NCI-H2227 (cell line): Measurements from ENCODE around the gene NCOR1.
"Not testable (repeated sequence)": the region's sequence is repeated elsewhere in the genome, so short reads cannot be mapped to it uniquely, and the experiment has no call there.

Experiments used
- DNase-seq: peaks from one replicate; lab custom pipeline; 2025; ENCODE audit not compliant: unreplicated experiment; lab: John Stamatoyannopoulos, UW

The NCOR1 gene

GRCh38 chr17:16215273-16215964 lies at the start of gene NCOR1:
TSS of gene NCOR1 (minus strand) at chr17:16215534. CDS start at chr17:16194569, 20,965 bp downstream.
- peak; percentile 92 for DNase-seq

DNA sequence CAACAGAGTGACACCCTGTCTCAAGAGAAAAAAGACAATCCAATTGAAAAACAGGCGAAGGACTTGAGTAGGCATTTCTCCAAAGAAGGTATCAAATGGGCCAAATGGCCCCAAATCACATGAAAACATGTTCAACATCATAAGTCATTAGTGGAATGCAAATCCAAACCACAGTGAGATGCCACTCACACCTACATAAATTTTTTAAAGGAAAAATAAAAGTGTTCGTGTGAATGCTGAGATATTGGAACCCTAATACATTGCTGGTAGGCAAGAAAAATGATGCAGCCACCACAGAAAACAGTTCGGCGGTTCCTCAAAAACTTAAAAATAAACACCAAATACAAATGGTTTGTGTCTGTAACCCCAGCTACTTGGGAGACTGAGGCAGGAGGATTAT lies 46.9 kb upstream of the NCOR1 start:
- no peak for DNase-seq

GRCh38 chr17:16261049-16261448 lies 45.7 kb upstream of the NCOR1 start:
- DNase-seq, result no peak

DNA sequence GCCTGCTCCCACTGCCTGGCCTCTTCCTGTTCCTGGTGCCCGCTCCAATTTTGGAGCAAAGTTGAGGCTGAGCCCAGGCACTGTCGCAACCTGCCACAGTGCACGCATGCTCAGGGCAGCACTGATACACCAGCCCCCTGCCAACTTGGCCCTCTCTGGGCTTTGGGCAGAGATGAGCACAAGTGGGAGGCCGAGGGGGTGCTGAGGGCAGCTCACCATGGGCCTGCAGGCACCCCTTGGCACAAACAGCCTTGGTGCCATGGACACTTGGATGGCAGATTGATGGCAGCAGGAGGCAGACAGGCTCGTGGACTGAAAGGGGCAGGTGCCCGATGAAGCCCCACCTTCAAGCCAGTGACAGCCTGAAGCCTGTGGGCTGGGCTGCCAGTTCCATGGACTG lies 44.6 kb upstream of the NCOR1 start:
- DNase-seq, result no peak

DNA sequence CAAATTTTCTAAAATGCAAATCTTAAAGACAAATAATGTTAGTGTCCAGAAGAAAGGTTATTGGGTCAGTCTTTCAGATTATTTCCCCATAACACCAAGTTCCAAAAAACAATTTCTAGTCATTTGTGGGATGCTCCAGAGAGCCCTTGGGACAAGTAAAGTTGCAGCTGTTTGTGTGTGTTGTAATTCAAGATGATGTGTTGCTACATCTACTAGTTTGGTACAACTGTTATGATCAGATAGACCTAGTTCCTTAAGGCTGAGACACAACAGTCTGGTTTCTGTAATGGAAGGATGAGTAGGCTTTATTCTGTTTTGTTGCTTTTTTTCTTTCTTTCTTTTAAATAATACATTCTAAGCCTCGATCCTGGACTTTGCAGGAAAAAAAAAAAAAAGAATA lies 43.6 kb upstream of the NCOR1 start:
- DNase-seq, result no peak

DNA sequence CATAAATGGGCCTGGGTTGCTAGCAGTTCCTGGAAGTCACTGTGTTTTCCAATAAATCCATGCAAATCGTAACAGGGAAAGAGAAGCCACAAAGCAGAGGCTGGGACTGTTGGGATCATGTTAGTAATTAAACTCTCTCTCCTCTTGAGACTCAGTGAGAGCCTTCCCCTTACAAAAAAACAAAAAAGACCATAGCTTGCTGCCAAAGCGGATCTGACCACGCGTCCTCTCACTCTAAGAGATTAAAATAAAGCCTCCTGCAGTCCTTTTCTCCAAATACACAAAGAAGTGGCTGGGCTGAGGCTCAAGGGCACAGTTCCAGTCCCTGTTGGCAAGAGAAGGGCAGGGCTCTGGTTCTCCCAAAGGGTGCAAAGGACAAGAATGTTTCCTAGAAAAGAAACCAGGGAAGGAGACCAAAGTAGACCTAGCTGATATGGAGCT lies 40.2 kb upstream of the NCOR1 start:
- DNase-seq, result no peak

DNA sequence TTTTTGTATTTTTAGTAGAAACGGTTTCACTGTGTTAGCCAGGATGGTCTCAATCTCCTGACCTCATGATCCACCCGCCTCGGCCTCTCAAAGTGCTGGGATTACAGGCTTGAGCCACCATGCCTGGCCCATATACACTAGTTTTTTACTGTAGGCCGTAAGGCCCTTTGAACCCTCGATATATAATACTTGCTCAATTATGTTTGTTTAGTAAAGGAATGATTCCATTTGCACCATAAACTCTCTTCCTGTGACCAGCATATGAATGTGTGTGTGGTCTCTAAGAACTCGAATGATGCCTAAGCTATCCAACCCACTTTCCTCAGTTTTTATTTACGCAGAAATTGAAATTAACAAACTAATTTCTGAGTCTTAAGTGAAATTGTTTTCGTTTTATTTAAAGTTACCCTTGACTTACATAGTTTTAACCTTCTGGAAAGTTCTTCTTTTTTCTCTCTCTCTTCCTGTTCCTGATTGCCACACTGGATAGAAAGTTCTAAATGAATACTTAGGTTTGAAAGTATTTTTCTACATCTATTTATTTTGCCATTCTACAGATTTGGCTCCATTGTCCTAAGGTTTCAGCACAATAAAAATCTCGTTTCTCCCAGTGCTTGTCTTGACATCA lies 39.6 kb upstream of the NCOR1 start:
- DNase-seq, result no peak

- DNase-seq, result no peak
Observed at GRCh38 chr17:16251556-16251955, 36.2 kb upstream of the NCOR1 start.

DNA sequence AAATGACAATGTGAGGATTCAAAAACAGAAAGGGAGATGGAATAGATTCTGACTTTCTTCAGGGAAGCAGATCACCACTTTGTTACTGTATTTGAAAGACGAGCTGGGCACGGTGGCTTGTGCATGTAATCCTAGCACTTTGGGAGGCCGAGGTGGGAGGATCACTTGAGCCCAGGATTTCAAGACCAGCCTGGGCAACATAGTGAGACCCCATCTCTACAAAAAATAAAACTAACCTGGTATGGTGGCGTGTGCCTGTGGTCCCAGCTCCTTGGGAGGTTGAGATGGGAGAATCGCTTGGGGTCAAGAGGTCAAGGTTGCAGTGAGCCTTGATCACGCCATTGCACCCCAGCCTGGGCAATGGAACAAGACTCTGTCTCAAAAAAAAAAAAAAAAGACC lies 35.7 kb upstream of the NCOR1 start:
- no peak for DNase-seq

- DNase-seq, result no peak
Observed at GRCh38 chr17:16250635-16251034, 35.3 kb upstream of the NCOR1 start.

- DNase-seq, result no peak
Observed at GRCh38 chr17:16247586-16247984, 32.3 kb upstream of the NCOR1 start.

- DNase-seq, result no peak
Observed at GRCh38 chr17:16243801-16244567, 28.6 kb upstream of the NCOR1 start.

- DNase-seq, result no peak
Observed at GRCh38 chr17:16243385-16243784, 28.1 kb upstream of the NCOR1 start.

DNA sequence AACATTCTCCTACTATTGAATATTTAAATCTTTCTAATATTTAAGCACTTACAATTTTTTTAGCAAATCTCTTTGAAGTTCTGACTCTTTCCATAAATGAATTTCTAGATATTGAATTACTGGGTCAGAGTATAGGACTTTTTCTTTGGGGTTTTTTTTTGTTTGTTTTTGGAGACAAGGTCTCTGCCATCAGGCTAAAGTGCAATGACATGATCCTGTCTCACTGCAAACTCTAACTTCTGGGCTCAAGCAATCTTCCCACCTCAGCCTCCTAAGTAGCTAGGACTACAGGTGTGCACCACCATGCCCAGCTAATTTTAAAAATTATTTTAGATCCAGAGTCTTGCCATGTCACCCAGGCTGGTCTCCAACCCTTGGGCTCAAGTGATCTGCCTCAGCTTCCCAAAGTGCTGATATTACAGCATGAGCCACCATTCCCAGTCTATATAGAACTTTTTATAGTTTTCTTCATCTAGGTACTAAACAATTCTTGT lies 26.6 kb upstream of the NCOR1 start:
- DNase-seq, result no peak

DNA sequence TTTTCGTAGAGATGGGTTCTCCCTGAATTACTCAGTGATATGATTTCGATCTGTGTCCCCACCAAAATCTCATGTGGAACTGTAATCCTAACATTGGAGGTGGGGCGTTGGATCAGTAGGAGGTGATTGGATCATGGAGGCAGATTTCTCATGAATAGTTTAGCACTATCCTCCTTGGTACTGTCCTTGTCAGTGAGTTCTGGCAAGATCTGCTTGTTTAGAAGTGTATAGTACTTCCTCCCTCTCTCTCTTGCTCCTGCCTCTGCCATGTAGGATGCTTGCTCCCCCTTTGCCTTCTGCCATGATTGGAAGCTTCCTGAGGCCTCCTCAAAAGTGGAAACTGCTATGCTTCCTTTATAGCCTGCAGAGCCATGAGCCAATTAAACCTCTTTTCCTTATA lies 24.6 kb upstream of the NCOR1 start:
- DNase-seq, result no peak

- no peak for DNase-seq
Observed at GRCh38 chr17:16232391-16232790, 17.1 kb upstream of the NCOR1 start.

DNA sequence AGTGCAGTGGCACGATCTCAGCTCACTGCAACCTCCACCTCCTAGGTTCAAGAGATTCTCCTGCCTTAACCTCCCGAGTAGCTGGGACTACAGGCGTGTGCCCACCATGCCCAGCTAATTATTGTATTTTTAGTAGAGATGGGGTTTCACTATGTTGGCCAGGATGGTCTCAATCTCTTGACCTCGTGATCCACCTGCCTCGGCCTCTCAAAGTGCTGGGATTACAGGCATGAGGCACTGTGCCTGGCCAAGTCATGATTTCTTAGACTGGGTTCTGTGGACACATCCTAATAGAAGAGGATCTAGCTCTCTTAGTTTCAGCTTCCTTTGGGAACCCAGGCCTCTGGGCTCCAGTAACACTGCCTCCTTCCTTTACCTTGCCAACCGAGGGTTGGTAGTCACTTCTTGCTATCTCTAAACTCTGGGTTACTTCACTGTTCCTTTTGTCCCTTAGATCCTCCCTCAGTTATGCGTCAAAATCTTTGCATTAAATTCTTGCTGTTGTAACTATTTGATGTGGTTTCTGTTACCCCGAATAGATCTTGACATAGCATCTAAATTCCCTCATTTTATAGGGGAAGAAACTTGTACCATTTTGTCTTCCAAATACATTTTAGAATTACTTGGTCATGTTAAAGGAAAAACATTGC lies 14.7 kb upstream of the NCOR1 start:
- DNase-seq, result not testable (repeated sequence)

DNA sequence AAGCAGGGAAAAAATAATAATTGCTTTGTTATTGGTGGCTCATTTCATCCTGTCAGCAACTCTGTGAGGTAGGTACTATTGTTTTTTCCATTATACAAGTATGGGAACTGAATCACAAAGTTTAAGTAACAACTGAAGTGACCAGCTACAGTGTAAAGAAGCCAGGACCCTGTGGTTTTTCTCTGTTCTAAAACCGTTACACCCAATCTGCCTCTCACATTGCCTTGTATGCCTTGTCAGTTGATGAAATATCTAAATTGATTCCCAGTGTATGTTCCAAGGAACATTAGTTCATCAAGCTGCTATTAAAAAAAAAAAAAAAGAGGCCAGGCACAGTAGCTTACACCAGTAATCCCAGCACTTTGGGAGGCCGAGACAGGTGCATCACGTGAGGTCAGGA lies 7.1 kb upstream of the NCOR1 start:
- no peak for DNase-seq

DNA sequence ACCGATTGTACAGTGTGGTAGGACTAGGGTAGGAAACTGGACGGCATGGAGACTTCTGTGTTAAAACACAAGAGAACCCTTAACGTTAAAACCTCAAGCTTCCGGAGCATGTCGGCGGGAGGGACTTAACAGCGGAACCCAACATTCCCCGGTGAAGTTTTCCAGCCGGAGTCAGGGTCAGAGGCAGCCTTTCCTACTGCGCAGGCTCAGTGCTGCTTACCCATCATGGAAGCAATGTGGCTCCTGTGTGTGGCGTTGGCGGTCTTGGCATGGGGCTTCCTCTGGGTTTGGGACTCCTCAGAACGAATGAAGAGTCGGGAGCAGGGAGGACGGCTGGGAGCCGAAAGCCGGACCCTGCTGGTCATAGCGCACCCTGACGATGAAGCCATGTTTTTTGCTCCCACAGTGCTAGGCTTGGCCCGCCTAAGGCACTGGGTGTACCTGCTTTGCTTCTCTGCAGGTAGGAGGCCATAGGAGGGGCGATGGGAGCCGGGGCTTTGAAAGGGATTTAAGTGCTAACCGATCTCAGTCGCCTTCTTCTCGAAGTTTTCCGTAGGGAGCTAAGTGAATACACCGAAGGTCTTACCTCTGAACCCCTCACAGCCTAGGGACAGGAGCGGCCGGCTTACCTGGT lies 1.8 kb upstream of the NCOR1 start, which contains the start of gene PIGL:
Gene PIGL, plus strand, starts transcription at position 209 of the 634 bp plus-strand sequence. Its CDS starts 17 bp downstream, at position 226.
- peak; percentile 91 for DNase-seq

DNA sequence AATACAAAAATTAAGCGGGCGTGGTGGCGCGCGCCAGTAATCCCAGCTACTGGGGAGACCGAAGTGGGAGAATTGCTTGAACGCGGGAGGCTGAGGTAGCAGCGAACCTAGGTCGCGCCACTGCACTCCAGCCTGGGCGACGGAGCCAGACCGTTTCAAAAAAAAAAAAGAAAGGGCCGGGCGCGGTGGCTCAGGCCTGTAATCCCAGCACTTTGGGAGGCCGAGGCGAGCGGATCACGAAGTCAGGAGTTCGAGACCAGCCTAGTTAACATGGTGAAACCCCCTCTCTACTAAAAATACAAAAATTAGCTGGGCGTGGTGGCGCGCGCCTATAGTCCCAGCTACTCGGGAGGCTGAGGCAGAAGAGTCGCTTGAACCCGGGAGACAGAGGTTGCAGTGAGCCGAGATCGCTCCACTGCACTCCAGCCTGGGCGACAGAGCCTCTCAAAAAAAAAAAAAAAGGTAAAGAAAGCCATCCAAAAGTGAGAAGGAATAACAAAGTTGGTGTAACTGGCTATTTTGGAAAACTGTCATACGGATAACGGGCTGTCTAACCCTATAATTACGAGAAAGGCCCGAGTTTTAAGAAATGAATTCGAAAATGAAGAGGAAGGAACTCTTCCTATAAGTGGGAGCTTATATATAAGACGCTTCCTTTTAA lies 1.1 kb upstream of the NCOR1 start:
- DNase-seq, result not testable (repeated sequence)
